Trophoblast cell (in vitro differentiated cells and primary cell): Measurements from ENCODE around the gene NCBP2.

Source experiments
- DNase-seq, 2 donors: peaks; one replicate each; pipeline ENCODE4 v3.0.0-alpha.2; 2016
- H2AFZ ChIP-seq: 2 replicates; pipeline ENCODE4 v1.6.1; 2013; ENCODE audit warnings: low read length, moderate library complexity, mild to moderate bottlenecking; ENCODE audit not compliant: insufficient read depth, poor library complexity
- H2AK5ac ChIP-seq: 2 replicates; pipeline ENCODE4 v1.6.1; 2013; ENCODE audit warnings: mild to moderate bottlenecking, low read length
- H2BK120ac ChIP-seq: 2 replicates; pipeline ENCODE4 v1.6.1; 2013; ENCODE audit warnings: low read length, mild to moderate bottlenecking, moderate library complexity; ENCODE audit not compliant: insufficient read depth, poor library complexity
- H2BK12ac ChIP-seq: 2 replicates; pipeline ENCODE4 v1.6.1; 2013; ENCODE audit warnings: mild to moderate bottlenecking, low read length, moderate library complexity
- H2BK5ac ChIP-seq: 2 replicates; pipeline ENCODE4 v1.6.1; 2013; ENCODE audit warnings: low read length, low read depth, moderate library complexity, mild to moderate bottlenecking; ENCODE audit not compliant: poor library complexity
- H3K14ac ChIP-seq: 2 replicates; pipeline ENCODE4 v1.6.1; 2013; ENCODE audit warnings: mild to moderate bottlenecking, low read length
- H3K18ac ChIP-seq: 2 replicates; pipeline ENCODE4 v1.6.1; 2013; ENCODE audit warnings: mild to moderate bottlenecking, low read length
- H3K23ac ChIP-seq: 2 replicates; pipeline ENCODE4 v1.6.1; 2013; ENCODE audit warnings: low read length
- H3K27ac ChIP-seq: 2 replicates; pipeline ENCODE4 v1.5.1; 2013; ENCODE audit warnings: low read depth, mild to moderate bottlenecking, inconsistent platforms, low read length, moderate library complexity
- H3K27me3 ChIP-seq: 2 replicates; pipeline ENCODE4 v1.6.1; 2013; ENCODE audit warnings: inconsistent platforms, mild to moderate bottlenecking, low read length, moderate library complexity; ENCODE audit not compliant: insufficient read depth
- H3K36me3 ChIP-seq, 2 experiments: 1 replicate in 1 of 2; 2 replicates in 1 of 2; pipeline ENCODE4 v1.6.1; 2013; ENCODE audit warnings: low read length in 2 of 2, mild to moderate bottlenecking in 2 of 2, moderate library complexity in 1 of 2; ENCODE audit not compliant: insufficient read depth in 2 of 2, control insufficient read depth in 1 of 2
- H3K4ac ChIP-seq: 2 replicates; pipeline ENCODE4 v1.6.1; 2013; ENCODE audit warnings: low read depth, mild to moderate bottlenecking, low read length, moderate library complexity
- H3K4me1 ChIP-seq, 2 experiments: 1 replicate in 1 of 2; 2 replicates in 1 of 2; pipeline ENCODE4 v1.6.1; 2013; ENCODE audit warnings: low read length in 2 of 2, mild to moderate bottlenecking in 2 of 2, moderate library complexity in 1 of 2; ENCODE audit not compliant: insufficient read depth in 2 of 2, control insufficient read depth in 1 of 2
- H3K4me2 ChIP-seq: 2 replicates; pipeline ENCODE4 v1.6.1; 2013; ENCODE audit warnings: inconsistent platforms, mild to moderate bottlenecking, low read length, moderate library complexity
- H3K4me3 ChIP-seq: 2 replicates; pipeline ENCODE4 v1.5.1; 2013; ENCODE audit warnings: mild to moderate bottlenecking, low read depth, low read length, inconsistent platforms
- H3K79me1 ChIP-seq: one replicate; pipeline ENCODE4 v1.6.1; 2013; ENCODE audit warnings: low read length
- H3K79me2 ChIP-seq: 2 replicates; pipeline ENCODE4 v1.6.1; 2013; ENCODE audit warnings: low read length, mild to moderate bottlenecking; ENCODE audit not compliant: control insufficient read depth, insufficient read depth, poor library complexity
- H3K9ac ChIP-seq: 2 replicates; pipeline ENCODE4 v1.6.1; 2013; ENCODE audit warnings: mild to moderate bottlenecking, low read length
- H3K9me3 ChIP-seq: 2 replicates; pipeline ENCODE4 v1.6.1; 2013; ENCODE audit warnings: low read depth, mild to moderate bottlenecking, control low read depth, inconsistent platforms, low read length; ENCODE audit not compliant: insufficient read depth
- H4K12ac ChIP-seq: 2 replicates; pipeline ENCODE4 v1.6.1; 2013; ENCODE audit warnings: low read depth, mild to moderate bottlenecking, low read length, moderate library complexity
- H4K8ac ChIP-seq: 2 replicates; pipeline ENCODE4 v1.6.1; 2013; ENCODE audit warnings: low read depth, mild to moderate bottlenecking, low read length, moderate library complexity
- H4K91ac ChIP-seq: one replicate; pipeline ENCODE4 v1.6.1; 2013; ENCODE audit warnings: low read depth, mild to moderate bottlenecking, low read length, moderate library complexity
- WGBS: extraction: QIAGEN DNeasy Blood & Tissue Kit; methylation state at CpG from one replicate; pipeline ENCODE4 v1.1.7; 2013; ENCODE audit warnings: missing lambda C conversion rate; ENCODE audit not compliant: insufficient read length, insufficient coverage; ENCODE audit errors: extremely low coverage; 5-methylcytosine and 5-hydroxymethylcytosine counted together

The NCBP2 gene

GRCh38 chr3:196915375-196915774, 27.0 kb downstream of the NCBP2 start:
- no peak overlapping the region for H3K4ac ChIP-seq
- H3K4me1 ChIP-seq: no peaks in the 10 kb centered on the region
- H2BK5ac ChIP-seq: no peak overlapping the region
- H3K23ac ChIP-seq: no peak overlapping the region
- no peak overlapping the region for H3K9ac ChIP-seq
- H4K12ac ChIP-seq: no peak overlapping the region
- WGBS: no CpG with 5 or more reads among the region's 3 CpGs
- H2AFZ ChIP-seq: no peak overlapping the region
- H2BK120ac ChIP-seq: no peak overlapping the region
- no peak overlapping the region for H3K4me2 ChIP-seq
- DNase-seq: no peak
- no peak overlapping the region for H3K18ac ChIP-seq
- no peaks in the 10 kb centered on the region for H3K27me3 ChIP-seq
- no peak overlapping the region for H3K4me3 ChIP-seq
- H3K27ac ChIP-seq: no peak overlapping the region
- H3K79me1 ChIP-seq: no peaks in the 10 kb centered on the region
- no peak overlapping the region for H4K8ac ChIP-seq
- peaks cover 11 to 14% of the 10 kb centered on the region in 2 experiments for H3K36me3 ChIP-seq
- no peak overlapping the region for H3K14ac ChIP-seq
- H3K9me3 ChIP-seq: no peaks in the 10 kb centered on the region
- H2AK5ac ChIP-seq: no peak overlapping the region
- H4K91ac ChIP-seq: no peak overlapping the region
- no peaks in the 10 kb centered on the region for H3K79me2 ChIP-seq
- H2BK12ac ChIP-seq: no peak overlapping the region

DNA sequence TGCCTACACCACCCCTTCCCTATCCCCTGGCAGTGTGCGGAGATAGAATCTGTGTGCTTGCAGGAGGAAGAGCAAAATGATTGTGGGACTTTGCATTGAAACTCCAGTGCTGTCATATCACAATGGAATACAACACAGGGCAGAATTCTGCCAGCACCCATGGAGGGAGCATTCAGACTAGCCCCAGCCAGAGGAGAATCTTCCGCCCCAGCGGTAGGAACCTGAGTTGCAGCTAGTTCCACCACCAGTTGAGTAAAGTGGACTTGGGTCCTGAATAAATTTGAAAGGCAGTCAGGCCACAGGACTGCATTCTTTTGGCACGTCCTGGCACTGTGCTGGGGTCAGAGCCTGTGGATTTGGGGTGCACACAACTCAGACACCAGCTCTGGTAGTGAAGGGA, 27.5 kb downstream of the NCBP2 start:
- Histone ChIP-seq H3K4me3 (no peak overlapping the region), H4K8ac (no peak overlapping the region), H2BK120ac (no peak overlapping the region), H2BK5ac (no peak overlapping the region), H4K91ac (no peak overlapping the region), H3K4ac (no peak overlapping the region), H3K14ac (no peak overlapping the region), H3K18ac (no peak overlapping the region), H2BK12ac (no peak overlapping the region), H3K79me1 (no peaks in the 10 kb centered on the region), H3K9ac (no peak overlapping the region), H3K36me3 (peaks cover 11 to 14% of the 10 kb centered on the region in 2 experiments), H3K79me2 (no peaks in the 10 kb centered on the region), H3K23ac (no peak overlapping the region), H3K9me3 (no peaks in the 10 kb centered on the region), H2AFZ (no peak overlapping the region), H3K4me2 (no peak overlapping the region), H4K12ac (no peak overlapping the region), H3K4me1 (no peaks in the 10 kb centered on the region), H3K27me3 (no peaks in the 10 kb centered on the region), H3K27ac (no peak overlapping the region), H2AK5ac (no peak overlapping the region)
- DNase-seq: peak in 1 of 2 donors; percentile 12
- WGBS: no CpG with 5 or more reads among the region's 4 CpGs

DNA sequence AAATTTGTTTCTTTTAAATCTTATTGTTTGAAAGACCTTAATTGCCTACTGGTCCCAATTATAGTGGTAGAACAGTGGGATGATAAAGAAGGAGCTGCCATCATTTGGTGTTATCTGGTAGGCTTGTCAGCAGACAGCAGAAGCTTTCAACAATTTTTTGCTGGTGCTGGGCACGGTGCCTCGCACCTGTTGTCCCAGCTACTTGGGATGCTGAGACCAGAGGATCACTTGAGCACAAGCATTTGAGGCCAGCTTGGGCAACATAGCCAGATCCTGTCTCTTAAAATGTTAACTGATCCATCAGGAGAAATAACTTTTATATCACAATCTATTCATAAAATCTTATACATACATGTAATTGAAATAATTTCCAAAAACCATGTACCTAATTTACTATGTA, 38.6 kb downstream of the NCBP2 start:
- Histone ChIP-seq H3K18ac (no peak overlapping the region), H4K8ac (no peak overlapping the region), H3K9me3 (no peaks in the 10 kb centered on the region), H3K79me1 (no peaks in the 10 kb centered on the region), H3K4me3 (no peak overlapping the region), H2BK12ac (no peak overlapping the region), H3K79me2 (no peaks in the 10 kb centered on the region), H4K12ac (no peak overlapping the region), H3K4ac (no peak overlapping the region), H3K9ac (no peak overlapping the region), H3K14ac (no peak overlapping the region), H3K4me2 (no peak overlapping the region), H2AK5ac (no peak overlapping the region), H3K4me1 (no peaks in the 10 kb centered on the region), H3K27ac (no peak overlapping the region), H2AFZ (no peak overlapping the region), H3K36me3 (peaks cover 25 to 35% of the 10 kb centered on the region in 2 experiments), H4K91ac (no peak overlapping the region), H2BK5ac (no peak overlapping the region), H3K27me3 (no peaks in the 10 kb centered on the region), H3K23ac (no peak overlapping the region), H2BK120ac (no peak overlapping the region)
- DNase-seq: no peak
- no CpG with 5 or more reads among the region's 2 CpGs for WGBS

DNA sequence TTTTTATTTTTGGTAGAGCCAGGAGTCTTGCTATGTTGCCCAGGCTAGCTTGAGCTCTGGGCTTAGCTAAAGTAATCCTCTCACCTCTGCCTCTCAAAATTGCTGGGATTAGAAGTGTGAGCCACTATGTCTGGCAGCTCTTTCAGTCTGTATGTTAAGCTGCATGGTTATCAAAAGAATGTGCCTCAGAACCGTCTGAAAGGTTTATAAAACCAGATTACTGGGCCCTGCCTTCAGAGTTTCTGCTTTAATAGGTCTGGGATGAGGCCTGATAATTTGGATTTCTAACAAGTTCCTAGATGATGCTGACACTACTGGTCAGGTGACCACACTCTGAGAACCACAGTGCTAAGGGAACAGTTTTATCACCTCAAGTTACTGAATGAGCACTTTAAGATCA, 40.0 kb downstream of the NCBP2 start:
- H4K12ac ChIP-seq: no peak overlapping the region
- no peaks in the 10 kb centered on the region for H3K9me3 ChIP-seq
- DNase-seq: no peak
- H3K14ac ChIP-seq: no peak overlapping the region
- peaks cover 25 to 32% of the 10 kb centered on the region in 2 experiments for H3K36me3 ChIP-seq
- no peaks in the 10 kb centered on the region for H3K4me1 ChIP-seq
- H2AK5ac ChIP-seq: no peak overlapping the region
- no peak overlapping the region for H2BK120ac ChIP-seq
- no peak overlapping the region for H2AFZ ChIP-seq
- H3K4me3 ChIP-seq: no peak overlapping the region
- no peaks in the 10 kb centered on the region for H3K27me3 ChIP-seq
- no peak overlapping the region for H2BK5ac ChIP-seq
- H3K4ac ChIP-seq: no peak overlapping the region
- no CpG with 5 or more reads among the region's 1 CpG for WGBS
- H2BK12ac ChIP-seq: no peak overlapping the region
- H3K18ac ChIP-seq: no peak overlapping the region
- H3K27ac ChIP-seq: no peak overlapping the region
- no peak overlapping the region for H3K23ac ChIP-seq
- no peak overlapping the region for H4K91ac ChIP-seq
- no peak overlapping the region for H4K8ac ChIP-seq
- H3K9ac ChIP-seq: no peak overlapping the region
- no peaks in the 10 kb centered on the region for H3K79me2 ChIP-seq
- H3K79me1 ChIP-seq: no peaks in the 10 kb centered on the region
- H3K4me2 ChIP-seq: no peak overlapping the region
